ENCODE data around the gene SPAG16.

Gene SPAG16

DNA sequence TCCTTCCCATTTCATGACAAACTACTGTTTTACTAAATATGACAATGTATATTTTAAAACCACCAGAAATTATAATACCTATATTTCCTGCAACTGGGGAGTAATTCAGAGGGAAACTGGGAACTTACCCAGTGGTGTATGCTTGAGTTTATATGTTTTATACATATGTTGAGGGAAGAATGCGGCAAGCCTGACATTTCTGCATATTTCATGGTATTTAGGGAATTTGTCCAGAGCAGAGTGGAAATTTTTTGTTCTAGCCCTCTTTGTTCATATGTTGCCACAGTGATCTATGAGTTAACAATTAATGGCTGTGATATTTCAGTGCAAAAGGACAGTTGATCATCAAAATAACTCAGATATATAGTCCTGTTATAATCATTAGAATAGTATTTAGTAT is 895.8 kb downstream of the SPAG16 start:
- DNase-seq = no peak
- no peak for ATAC-seq

DNA sequence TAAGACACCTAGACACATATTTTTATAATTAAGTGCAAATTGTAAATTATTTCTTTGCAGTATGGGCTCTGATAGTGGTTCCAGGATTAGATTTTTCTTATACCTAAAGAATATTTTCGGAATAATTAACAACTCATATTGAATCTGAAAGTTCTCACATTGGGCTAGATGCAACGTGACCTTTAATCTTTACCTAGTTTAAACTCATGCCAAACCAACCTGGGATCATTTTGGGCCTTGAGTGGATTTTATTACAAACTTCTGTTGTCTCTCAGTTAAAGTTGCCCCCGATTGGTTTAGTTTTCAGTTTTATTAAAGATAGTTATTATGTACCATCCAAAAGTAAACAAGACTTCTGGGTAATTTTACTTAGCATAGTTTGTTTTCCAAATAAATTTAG is 896.4 kb downstream of the SPAG16 start:
- no peak for DNase-seq
- no peak for ATAC-seq

DNA sequence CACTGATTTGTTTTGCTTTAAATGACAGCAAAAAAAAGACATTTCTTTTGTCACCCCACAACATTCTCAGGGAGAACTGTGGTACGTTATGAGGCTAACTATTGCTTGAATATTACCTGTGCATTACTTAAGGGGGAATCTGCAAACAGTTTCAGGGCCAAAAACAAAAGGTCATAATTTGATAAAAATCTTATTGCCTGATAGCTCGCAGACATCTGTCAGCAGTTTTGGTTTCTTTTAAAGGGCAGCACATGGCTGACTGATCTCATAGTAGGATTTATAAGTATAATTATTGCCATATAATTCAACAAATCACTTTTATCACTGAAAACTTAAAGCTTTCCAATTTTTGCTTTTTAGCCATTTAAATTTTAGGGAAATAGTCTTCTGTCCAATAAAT is 900.2 kb downstream of the SPAG16 start:
- no peak for DNase-seq
- no peak for ATAC-seq

DNA sequence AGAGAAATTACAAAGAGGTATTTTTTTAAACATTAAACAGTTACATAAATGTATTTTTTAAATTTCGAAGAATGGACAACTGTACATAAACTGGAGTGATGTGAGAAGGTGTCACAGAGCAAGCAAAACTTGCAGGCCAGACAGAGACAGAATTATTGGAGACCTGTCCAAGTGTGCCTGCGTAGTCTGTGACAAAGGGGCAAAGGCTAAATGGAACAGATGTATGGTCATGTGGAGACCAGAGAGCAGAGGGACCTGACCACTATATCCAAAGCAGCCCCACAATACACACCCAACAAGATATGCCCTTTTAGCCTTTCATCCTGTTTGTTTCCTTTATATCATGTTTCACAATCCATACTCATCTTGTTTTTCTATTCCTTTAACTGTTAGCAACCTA is 901.3 kb downstream of the SPAG16 start:
- DNase-seq (no peak), ATAC-seq (no peak)

DNA sequence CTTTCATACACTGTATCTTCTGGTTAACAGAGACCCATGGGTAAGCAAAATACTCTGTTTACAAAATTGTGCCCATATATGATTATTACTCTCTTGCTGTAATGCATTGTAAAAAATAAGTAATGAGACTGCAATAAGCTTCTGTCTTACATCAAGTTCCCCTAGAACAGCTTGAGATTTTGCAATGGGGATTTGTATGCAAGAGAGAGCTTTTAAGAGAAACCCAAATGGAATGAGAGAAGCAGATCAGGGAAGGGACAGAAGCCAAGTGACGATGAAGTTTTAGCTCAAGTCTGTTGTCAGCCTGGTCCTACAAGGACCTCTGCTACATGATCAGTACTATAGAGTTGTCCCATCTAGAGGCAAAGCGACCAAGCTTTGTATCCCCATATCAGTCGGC is 908.4 kb downstream of the SPAG16 start:
- DNase-seq (no peak), ATAC-seq (no peak)

DNA sequence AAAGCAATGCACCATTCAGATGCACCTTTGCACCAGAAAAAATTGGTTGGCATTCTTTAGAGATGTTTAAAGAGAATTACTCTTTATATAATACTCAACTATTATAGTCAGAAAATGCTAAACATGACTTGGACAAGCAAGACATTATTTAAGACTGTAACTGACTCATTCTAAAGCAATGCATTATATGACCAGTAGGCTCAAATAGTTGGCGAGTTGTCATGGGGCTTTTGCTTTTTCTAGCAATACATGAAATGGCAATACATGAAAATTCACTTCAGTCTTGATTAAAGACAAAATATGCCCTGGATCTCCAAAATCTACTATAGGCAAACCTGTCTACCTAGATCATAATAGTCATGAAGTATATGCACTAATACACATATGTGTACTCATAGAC is 909.7 kb downstream of the SPAG16 start:
- ATAC-seq (no peak), DNase-seq (no peak)

DNA sequence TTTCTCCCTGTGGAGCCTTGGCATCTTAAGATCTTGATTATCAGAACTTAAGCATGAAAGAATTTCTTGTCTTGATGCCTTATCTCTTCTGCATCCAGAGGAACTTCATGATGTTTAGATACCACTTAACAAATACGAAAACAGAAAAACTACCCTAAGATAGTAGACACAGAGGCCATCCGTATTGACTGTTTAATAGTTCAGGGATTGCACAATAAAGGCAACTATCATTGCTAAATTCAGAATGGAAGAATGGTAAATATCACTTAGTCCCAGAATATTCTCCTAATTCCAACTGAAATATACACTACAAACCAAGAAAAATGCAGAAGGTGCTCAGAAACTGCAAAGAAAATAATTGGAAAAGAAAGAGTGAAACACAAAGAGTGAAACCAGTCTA is 912.0 kb downstream of the SPAG16 start:
- ATAC-seq (no peak), DNase-seq (no peak)

DNA sequence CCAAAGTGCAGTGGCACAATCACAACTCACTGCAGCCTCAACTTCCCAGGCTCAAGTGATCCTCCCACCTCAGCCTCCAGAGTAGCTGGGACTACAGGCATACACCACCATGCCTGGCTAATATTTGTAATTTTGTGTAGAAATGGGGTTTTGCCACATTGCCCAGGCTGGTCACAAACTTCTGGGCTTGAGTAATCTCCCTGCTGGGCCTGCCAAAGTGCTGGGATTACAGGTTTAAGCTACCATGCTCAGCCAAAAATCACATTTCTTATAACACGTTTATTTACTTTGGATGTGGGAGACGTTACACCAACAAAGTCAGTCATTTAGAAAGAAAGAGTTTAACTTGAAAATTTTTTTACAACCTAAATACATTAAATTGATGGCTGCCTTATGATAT is 917.6 kb downstream of the SPAG16 start:
- DNase-seq = no peak
- ATAC-seq = no peak

DNA sequence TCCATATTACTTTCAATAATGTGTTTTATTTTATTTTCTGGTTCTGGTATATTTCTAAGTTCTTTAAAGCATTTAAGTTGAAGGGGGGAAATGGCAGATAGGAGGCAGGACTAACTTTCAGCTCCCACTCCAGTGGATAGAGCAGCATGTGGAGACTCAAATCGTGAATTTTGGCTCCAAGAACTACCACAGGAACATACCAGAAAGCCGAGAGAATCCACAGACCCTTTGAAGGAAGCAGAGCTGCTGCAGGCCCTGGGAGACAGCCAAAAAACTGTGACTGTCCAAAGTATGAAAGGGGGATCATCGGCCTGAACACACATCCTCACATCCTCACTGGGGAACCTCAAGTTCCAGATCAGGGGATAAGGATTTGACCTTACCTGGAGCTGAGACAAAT is 919.0 kb downstream of the SPAG16 start:
- no peak for ATAC-seq
- no peak for DNase-seq

DNA sequence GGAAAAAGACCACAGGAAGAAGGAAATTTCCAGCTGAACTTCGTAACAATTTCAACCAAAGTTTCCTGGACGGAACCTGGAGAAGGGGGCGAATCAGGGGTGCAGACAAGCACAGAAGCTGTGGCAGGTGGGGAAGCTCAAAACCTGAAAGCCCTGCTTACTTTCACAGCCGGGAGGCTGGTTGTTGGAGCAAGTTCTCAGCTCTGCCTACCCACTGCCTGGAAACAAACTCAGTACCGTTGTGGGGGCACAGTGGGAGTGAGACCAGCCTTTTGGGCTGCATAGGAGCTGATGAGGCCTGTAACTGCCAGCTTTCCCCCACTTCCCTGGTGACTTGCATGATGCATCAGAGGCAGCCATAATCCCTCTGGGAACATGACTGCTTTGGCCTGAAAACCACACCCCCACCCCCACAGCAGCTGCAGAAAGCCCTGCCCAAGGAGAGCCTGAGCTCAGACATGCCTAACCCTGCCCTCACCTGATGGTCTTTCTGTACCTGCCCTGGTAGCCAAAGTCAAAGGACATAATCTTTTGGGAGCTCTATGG is 919.6 kb downstream of the SPAG16 start:
- no peak for DNase-seq
- no peak for ATAC-seq

DNA sequence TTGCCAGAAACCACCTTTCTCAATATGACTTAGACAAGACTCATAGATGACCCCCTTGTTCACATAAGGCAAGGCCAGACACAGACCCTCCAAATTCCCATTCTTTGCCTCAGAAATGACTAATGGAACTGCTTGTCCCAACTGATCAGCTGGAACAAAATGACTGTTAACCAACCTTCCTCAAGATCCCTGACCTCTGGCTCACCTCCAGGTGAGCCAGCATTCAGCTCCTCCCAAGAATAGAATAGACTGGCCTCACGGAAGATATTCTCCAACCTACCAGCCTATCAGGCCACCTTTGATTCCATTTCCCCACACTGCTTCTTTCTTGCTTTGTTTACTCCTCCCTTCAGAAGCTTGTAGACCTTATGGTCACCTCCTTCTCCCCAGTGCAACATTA is 930.8 kb downstream of the SPAG16 start:
- no peak for DNase-seq
- no peak for ATAC-seq

DNA sequence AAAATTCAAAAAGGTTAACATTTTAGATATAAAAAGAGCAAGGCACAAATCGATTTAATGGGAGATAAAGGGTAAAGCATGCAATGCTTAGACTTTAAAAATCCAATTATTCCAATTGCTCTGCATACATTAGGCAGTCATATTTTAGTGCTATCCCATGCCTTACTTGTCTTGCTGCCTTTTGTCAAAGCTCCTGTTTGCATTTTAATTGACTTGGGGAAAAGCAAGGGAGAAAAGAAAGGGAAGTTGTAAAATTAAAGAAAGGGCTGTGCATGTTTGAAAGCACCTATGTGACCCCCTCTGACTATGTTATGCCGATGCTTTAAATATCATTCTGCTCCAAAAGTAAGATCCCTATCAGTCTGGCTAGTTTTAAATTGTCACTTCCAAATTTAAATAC is 932.9 kb downstream of the SPAG16 start:
- no peak for ATAC-seq
- DNase-seq = no peak

DNA sequence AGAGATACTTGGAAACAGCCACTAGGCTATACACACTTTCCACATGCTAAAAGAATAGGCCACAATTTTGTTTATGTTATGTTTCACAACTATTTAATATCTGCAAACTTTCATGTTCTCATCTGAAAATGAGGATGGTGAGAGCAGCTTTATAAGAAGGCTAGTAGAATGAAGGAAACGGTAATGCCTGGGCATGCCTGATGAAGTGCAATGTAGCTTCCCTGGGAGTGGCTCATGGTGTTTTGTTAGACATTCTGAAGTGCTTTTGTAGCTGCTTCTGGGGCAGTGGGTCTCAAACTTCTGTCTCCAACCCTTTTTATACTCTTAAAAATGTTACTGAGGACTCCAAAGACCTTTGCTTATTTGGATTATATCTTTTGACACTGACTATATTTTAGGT is 933.3 kb downstream of the SPAG16 start:
- DNase-seq = no peak
- ATAC-seq = no peak

DNA sequence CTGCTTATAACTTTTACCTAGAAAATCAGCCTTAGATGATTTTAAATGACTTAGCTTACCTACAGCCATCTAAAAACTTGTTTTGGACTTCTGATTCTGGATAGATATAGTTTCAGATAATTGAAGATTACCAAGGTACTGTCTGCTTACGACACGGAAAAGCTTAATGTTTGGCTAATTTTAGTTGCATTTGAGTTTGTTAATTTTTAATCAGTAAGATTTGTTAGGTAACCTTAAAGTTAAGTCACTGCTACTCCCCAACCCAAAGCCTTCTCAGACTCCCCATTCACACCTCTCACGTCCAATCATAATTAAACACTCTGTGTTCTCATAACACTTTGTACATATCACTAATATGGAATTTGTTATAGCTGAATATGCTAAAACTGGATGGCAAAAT is 936.0 kb downstream of the SPAG16 start:
- ATAC-seq = no peak
- no peak for DNase-seq

DNA sequence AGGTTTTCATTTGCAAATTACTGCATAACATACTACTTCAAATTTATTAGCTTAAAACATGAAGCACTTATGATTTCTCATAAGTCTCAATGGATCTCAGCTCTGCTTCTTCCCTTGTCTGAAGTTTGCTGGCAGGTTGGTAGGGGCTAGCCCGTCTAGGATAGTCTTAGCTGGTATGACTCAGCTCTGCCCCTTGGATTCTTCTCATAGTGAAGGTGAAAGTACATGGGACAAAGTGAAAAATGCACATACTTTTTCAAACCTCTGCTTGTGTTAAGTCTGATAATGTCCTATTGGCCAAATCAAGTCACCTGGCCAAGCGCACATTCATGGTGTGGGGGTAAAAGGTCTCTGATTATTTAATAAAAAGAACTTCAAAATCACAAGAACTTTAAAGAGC is 941.8 kb downstream of the SPAG16 start:
- DNase-seq (no peak), ATAC-seq (no peak)

DNA sequence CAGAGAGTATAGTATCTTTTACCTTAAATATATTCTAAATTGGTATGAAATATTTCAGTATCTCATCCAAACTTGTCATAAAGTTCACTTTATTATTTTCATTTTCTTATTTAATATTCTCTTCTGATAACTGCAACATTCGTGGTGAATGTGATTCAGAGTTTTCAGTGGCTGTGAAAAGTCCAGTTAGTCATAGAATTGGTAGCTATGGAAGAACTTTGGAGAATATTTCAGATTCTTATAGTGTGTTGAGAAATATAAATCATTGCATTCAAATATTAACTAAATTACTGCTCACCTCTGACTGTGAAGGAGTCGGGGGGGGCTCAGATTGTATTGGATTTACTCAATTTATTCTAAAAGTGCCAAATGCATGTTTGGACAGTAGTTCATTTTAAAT is 948.0 kb downstream of the SPAG16 start:
- DNase-seq (no peak), ATAC-seq (no peak)

DNA sequence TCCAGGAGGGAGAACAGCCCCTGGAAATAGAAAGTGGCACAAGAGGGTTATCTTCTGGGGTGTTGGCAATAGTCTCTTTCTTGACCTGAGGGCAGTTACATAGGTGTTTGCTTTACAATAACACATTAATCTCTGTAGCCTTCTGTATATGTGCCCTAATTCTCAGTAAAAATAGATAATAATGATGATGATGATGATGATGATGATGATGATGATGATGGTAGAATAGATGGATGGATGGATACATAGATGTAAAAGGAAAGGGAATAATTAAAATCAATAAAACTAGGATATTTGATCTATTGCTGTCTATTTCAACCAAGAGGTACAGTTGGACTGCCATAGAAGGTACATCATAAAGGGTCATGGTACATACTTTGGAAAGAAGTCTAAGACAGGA is 948.9 kb downstream of the SPAG16 start:
- ATAC-seq (no peak), DNase-seq (no peak)

DNA sequence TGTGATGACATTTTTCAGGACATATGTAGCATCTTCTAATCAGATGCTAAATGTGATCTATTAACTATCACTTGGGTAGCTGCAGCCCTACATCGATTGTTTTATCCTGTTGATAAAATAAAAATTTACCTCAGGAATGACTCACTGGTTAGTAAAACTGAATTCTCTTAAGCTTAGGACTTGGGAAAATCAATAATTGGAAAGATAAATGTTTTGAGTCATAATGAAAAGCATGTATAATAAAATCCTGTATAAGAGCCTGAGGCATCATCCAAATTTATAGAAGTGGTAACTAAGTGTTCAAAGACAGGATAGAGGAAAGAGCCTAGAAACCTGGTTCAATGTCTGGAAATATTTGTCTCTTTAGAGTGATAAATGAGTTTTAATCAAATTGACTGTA is 958.5 kb downstream of the SPAG16 start:
- no peak for DNase-seq
- ATAC-seq = no peak

DNA sequence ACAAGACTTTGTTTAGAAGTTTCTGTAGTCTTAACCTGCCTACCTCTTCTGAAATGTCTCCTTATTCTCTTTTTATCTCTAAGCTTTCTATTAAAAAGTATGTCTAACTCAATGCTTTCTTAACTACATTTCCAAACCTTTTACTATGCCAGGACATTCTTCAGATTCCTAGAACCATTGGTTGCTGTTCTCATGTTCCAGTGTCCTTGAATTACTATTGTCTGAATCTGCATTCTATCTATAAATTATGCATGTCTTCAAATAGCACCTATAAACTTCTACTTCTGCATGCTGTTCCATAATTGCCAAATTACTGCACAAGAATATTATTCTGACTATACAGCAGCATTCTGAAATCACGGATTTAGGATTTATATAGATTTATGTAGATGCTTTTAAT is 960.6 kb downstream of the SPAG16 start:
- no peak for ATAC-seq
- DNase-seq = no peak

DNA sequence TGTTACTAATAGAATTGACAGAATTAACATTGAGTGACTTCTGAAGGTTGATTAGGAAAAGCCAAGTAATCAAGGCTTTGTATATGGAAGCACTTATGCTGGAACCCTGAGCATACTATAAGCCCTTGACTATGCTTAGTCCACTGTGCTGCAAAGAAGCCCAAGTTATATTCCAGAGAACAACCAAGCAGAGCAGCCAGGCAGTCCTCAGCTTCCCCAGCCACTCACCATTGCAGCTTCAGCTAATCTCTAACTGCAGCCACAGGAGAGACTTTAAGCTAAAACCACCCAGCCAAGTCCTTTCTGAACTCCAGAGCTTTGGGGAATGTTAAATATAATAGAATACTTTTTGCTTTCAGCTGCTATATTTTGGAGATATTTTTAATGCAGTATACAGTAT is 962.2 kb downstream of the SPAG16 start:
- ATAC-seq (no peak), DNase-seq (no peak)

DNA sequence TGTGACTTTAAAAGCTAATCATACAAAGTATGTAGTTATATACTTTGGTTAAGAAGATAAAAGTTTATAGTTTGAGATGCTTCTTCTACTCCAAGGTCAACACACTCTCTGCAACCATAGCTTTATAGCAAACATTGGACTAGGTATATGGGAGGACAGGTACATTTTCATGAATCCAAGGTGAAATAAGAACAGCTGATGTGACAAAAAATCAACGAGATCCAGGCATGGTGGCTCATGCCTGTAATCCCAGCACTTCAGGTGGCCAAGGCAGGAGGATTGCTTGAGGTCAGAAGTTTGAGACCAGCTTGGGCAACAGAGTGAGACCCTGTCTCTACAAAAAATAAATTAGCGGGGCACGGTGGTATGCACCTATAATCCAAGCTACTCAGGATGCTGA is 963.3 kb downstream of the SPAG16 start:
- DNase-seq (no peak), ATAC-seq (no peak)

DNA sequence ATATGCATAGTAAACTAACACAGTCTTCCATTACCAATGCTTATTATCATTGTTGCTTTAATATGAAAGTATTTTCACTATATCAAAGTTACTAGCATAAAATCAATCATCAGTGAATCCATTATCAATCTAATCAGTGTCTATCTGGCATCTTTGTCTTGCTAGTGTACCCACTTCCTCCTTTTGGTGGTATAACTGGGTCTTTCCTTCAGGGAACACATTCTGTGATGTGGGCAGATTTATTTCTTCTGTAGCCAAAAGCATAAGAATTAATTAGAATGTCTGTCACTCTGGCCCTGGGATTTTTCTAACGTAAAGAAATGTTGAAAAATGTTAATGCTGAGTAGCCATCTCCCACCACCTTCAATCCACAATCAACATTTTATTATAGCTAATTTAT is 970.8 kb downstream of the SPAG16 start:
- ATAC-seq (no peak), DNase-seq (no peak)

DNA sequence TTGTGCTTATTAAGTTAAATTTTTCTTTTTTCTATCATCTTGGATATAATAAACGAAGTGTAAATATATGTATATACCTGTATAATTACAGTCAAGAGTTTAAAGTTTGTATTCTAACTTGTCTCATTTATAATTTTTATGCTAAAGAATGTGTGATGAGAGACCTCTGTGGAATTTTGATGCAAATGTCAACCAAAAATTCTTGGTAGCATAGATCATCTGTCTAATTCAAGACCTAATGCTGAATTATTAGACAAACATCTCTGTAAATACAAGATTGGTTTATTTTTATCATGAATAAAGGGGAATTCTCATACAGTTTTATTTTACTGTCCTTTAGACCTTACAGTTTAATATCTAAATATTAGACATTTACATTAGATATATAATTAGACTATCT is 977.4 kb downstream of the SPAG16 start:
- no peak for DNase-seq
- no peak for ATAC-seq

DNA sequence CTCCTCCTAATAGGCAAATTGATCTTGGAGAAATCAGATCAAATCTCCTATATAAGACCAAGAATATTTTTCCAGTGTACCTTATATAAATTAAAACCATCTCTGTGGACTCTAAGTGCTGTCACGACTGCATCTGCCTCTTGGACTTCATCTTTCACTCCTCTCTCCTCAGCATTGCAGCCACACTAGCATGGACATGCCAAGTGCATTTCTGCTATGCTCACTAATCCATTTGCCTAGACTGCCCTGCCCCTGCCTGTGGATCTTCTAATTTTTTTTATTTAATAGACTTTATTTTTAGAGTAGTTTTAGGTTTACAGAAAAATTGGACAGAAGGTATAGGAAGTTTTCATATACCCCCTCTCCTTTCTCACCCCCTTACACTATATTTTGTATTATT is 979.9 kb downstream of the SPAG16 start:
- ATAC-seq = no peak

DNA sequence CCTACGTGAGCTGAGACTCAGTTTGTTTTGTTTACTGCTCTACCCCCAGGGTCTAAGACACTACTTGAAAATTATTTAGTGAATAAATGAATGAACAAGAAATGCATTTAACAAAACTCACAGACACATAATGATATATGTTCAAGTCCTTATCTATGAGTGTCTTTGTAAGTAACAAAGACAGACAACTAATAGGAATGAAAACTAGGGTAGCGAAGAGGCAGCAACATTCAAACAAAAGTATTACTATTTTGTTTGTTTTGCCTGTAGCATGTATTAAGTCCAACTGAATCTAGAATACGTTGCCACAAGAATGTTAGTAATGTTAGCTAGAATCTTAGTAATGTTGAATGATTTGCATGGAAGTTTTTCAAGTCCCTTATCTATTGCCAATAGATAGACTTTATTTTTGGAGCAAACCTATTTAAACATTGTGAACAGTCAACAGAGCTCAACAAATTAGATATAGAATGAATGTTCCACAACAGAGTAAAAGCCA is 981.8 kb downstream of the SPAG16 start:
- no peak for ATAC-seq

More for the DNA sequence above, 979.9 kb downstream of the SPAG16 start:
- DNase-seq = no peak

More for the DNA sequence above, 981.8 kb downstream of the SPAG16 start:
- no peak for DNase-seq
